ENCODE results near the gene METTL27. TPM values are rescaled to one million over a fixed set of nuclear protein-coding genes. Genes with fewer than 3 reads are reported as not detected.

Gene METTL27
- total RNA-seq, 4 donors from 2014 or later = 2.1 to 20.4 (median 11.7) TPM

DNA sequence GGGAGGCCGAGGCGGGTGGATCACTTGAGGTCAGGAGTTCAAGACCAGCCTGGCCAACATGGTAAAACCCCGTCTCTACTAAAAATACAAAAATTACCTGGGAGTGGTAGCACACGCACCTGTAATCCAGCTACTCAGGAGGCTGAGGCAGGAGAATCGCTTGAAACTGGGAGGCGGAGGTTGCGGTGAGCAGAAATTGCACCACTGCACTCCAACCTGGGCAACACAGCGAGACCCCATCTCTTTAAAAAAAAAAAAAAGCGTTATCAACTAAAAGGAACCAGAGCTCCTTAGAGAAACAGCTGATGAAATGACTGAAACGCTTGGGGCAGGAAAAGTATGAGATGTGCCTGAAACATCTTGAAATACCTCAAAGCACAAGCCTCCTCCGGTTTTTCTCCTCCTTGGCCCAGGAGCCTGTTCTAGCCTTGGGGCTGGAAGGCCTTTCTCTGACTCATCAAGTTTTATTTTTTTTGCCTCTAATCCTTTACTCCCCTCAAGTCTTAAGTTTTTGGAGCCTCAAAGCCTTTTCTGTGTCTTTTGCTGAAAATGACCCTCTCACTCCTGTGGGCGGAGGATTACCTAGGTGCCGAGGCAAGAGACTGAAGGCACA lies 2.6 kb upstream of the METTL27 start:
- no peaks in the 10 kb centered on the region for H3K36me3 ChIP-seq
- H3K4me3 ChIP-seq = no peak overlapping the region
- H3K27me3 ChIP-seq = no peaks in the 10 kb centered on the region
- peaks cover 0 to 27% (median 4%) of the 10 kb centered on the region in 4 donors for H3K4me1 ChIP-seq
- H3K27ac ChIP-seq = no peak overlapping the region
- no peaks in the 10 kb centered on the region for H3K9me3 ChIP-seq
- no peak for DNase-seq
- TF ChIP-seq, protein P1, sequence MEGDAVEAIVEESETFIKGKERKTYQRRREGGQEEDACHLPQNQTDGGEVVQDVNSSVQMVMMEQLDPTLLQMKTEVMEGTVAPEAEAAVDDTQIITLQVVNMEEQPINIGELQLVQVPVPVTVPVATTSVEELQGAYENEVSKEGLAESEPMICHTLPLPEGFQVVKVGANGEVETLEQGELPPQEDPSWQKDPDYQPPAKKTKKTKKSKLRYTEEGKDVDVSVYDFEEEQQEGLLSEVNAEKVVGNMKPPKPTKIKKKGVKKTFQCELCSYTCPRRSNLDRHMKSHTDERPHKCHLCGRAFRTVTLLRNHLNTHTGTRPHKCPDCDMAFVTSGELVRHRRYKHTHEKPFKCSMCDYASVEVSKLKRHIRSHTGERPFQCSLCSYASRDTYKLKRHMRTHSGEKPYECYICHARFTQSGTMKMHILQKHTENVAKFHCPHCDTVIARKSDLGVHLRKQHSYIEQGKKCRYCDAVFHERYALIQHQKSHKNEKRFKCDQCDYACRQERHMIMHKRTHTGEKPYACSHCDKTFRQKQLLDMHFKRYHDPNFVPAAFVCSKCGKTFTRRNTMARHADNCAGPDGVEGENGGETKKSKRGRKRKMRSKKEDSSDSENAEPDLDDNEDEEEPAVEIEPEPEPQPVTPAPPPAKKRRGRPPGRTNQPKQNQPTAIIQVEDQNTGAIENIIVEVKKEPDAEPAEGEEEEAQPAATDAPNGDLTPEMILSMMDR (IDR thresholded peaks at IDR 0.05) = no peak
- TF ChIP-seq POLR2A (IDR thresholded peaks at IDR 0.05) = no peak

DNA sequence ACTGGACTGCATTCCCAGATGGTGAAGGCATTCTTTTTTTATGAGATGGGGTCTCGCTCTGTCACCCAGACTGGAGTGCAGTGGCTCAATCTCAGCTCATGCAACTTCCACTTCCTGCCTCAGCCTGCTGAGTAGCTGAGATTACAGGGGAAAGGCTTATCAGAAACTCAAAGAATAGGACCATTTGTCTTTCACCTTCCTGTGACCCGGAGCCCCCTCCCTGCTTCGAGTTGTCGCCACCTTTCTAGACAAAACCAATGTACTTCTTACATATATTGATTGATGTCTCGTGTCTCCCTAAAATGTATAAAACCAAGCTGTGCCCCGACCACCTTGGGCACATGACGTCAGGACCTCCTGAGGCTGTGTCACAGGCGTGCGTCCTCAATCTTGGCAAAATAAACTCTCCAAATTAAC lies 1.8 kb upstream of the METTL27 start:
- no peak for TF ChIP-seq POLR2A (IDR thresholded peaks at IDR 0.05)
- Histone ChIP-seq H3K4me1 (peaks cover 0 to 19% (median 4%) of the 10 kb centered on the region in 4 donors), H3K27me3 (no peaks in the 10 kb centered on the region), H3K9me3 (no peaks in the 10 kb centered on the region), H3K4me3 (no peak overlapping the region), H3K27ac (no peak overlapping the region), H3K36me3 (no peaks in the 10 kb centered on the region)
- DNase-seq = no peak

DNA sequence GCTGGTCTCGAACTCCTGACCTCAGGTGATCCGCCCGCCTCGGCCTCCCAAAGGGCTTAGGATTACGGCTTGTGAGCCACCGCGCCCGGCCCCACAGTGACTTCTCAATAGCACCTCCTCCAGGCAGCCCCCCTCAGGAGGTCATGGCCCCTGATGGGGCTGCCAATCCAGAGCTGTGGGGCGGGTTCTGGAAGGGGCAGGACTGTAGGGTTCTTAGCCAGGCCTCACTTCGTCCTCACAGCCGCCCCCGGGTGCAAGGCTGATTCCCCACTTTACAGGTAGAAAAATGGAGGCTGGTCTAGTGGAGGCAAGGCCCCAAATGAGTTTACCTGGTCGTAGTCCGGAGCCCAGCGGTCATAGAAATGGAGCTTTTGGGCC lies 638 bp downstream of the METTL27 start:
- H3K36me3 ChIP-seq = no peaks in the 10 kb centered on the region
- TF ChIP-seq POLR2A (IDR thresholded peaks at IDR 0.05) = no peak
- TF ChIP-seq, protein P1 (IDR thresholded peaks at IDR 0.05) = no peak
- no peaks in the 10 kb centered on the region for H3K27me3 ChIP-seq
- peak overlapping the region; percentile 45 to 73 (median 56) for H3K4me3 ChIP-seq
- no peaks in the 10 kb centered on the region for H3K9me3 ChIP-seq
- peaks cover 0 to 15% (median 4%) of the 10 kb centered on the region in 4 donors for H3K4me1 ChIP-seq
- no peak for DNase-seq
- peak overlapping the region in 3 of 4 donors; percentile 52 to 85 (median 71) for H3K27ac ChIP-seq

DNA sequence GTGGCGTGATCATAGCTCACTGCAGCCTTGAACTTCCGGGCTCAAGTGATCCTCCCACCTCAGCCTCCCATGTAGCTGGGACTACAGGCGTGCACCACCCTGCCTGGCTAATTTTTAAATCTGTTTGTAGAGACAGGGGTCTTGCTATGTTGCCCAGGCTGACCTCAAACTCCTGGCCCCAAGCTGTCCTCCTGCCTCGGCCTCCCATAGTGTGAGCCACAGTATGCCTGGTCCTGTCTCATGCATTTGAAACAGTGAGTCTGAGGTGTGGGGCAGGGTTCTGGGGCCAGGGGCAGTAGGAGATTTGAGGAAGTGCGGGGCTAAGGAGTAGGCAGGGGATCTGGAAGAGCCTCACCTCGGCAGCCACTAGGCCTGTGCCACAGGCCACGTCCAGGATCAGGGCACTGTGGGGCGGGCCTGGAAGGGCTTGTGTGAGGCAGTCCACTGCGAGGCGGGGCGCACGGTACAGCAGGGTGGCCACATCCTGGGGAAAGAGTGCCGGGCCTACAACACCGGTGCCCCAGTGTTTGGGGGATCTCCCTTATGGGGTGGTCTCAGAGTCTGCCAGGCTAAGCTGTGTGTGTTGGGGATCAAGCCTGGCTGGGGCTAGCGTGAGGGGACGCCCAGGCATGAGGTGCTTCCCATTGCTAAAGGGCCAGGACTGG lies 1.5 kb downstream of the METTL27 start:
- TF ChIP-seq POLR2A (IDR thresholded peaks at IDR 0.05) = no peak
- TF ChIP-seq, protein P1 (IDR thresholded peaks at IDR 0.05) = no peak
- no peaks in the 10 kb centered on the region for H3K36me3 ChIP-seq
- no peak overlapping the region for H3K4me3 ChIP-seq
- H3K4me1 ChIP-seq = peaks cover 0 to 15% (median 4%) of the 10 kb centered on the region in 4 donors
- H3K27me3 ChIP-seq = no peaks in the 10 kb centered on the region
- DNase-seq = no peak
- no peaks in the 10 kb centered on the region for H3K9me3 ChIP-seq
- no peak overlapping the region for H3K27ac ChIP-seq

GRCh38 chr7:73839743-73840714 lies 2.3 kb downstream of the METTL27 start:
- no peak for DNase-seq
- Histone ChIP-seq H3K27ac (no peak overlapping the region), H3K9me3 (no peaks in the 10 kb centered on the region), H3K4me3 (no peak overlapping the region), H3K27me3 (no peaks in the 10 kb centered on the region), H3K36me3 (no peaks in the 10 kb centered on the region), H3K4me1 (peaks cover 0 to 15% (median 4%) of the 10 kb centered on the region in 4 donors)
- TF ChIP-seq, protein P1 (IDR thresholded peaks at IDR 0.05) = peak in 1 of 6 experiments; percentile 4
- TF ChIP-seq POLR2A (IDR thresholded peaks at IDR 0.05) = no peak
